HEK293T (cell line): ENCODE data around the gene XPO1.
"Not testable (repeated sequence)": the region's sequence is repeated elsewhere in the genome, so short reads cannot be mapped to it uniquely, and the experiment has no call there.

Experiments used
- CTCF ChIA-PET: fragments of 350-600 bp; formaldehyde crosslinking; extraction: SDS; loops from one replicate; lab custom pipeline; 2021; ENCODE audit warnings: antibody characterized with exemption, inconsistent platforms; lab: Yijun Ruan, JAX
- POLR2A ChIA-PET: fragments of 350-600 bp; formaldehyde crosslinking; extraction: SDS; loops from one replicate; lab custom pipeline; 2020; ENCODE audit warnings: antibody characterized with exemption, inconsistent platforms; lab: Yijun Ruan, JAX
- DNase-seq: peaks from one replicate; pipeline ENCODE4 v3.0.0; 2012; ENCODE audit warnings: mixed read lengths; ENCODE audit errors: extremely low spot score
- ARNT ChIP-seq: fragments of 450-650 bp; IDR thresholded peaks from 2 replicates; pipeline ENCODE4 v1.6.1; 2017; ENCODE audit warnings: mild to moderate bottlenecking
- BHLHE40 ChIP-seq: fragments of 450-650 bp; IDR thresholded peaks from 2 replicates; pipeline ENCODE4 v1.6.1; 2016; ENCODE audit warnings: mild to moderate bottlenecking, moderate library complexity, borderline replicate concordance
- CTBP1 ChIP-seq: fragments of 450-650 bp; IDR thresholded peaks from 2 replicates; pipeline ENCODE4 v1.6.1; 2016; ENCODE audit warnings: borderline replicate concordance
- FOXA1 ChIP-seq: fragments of 450-650 bp; IDR thresholded peaks from 2 replicates; pipeline ENCODE4 v1.6.1; 2016; ENCODE audit warnings: mild to moderate bottlenecking
- FOXK2 ChIP-seq: fragments of 450-650 bp; IDR thresholded peaks from 2 replicates; pipeline ENCODE4 v1.6.1; 2016; ENCODE audit warnings: mild to moderate bottlenecking
- FOXM1 ChIP-seq: fragments of 450-650 bp; IDR thresholded peaks from 2 replicates; pipeline ENCODE4 v1.6.1; 2017; ENCODE audit warnings: mild to moderate bottlenecking, borderline replicate concordance
- HDGF ChIP-seq: fragments of 450-650 bp; IDR thresholded peaks from 2 replicates; pipeline ENCODE4 v1.6.1; 2017; ENCODE audit warnings: antibody characterized with exemption, borderline replicate concordance
- L3MBTL2 ChIP-seq: fragments of 450-650 bp; conservative IDR thresholded peaks from 2 replicates; pipeline ENCODE4 v1.6.1; 2016; ENCODE audit warnings: mild to moderate bottlenecking
- LEF1 ChIP-seq: fragments of 450-650 bp; IDR thresholded peaks from 2 replicates; pipeline ENCODE4 v1.6.1; 2017; ENCODE audit warnings: mild to moderate bottlenecking, borderline replicate concordance
- NFRKB ChIP-seq: fragments of 450-650 bp; IDR thresholded peaks from 2 replicates; pipeline ENCODE4 v1.6.1; 2016; ENCODE audit warnings: mild to moderate bottlenecking, moderate library complexity
- SP1 ChIP-seq: fragments of 450-650 bp; IDR thresholded peaks from 2 replicates; pipeline ENCODE4 v1.6.1; 2017
- SUZ12 ChIP-seq: fragments of 450-650 bp; IDR thresholded peaks from 2 replicates; pipeline ENCODE4 v1.6.1; 2016; ENCODE audit warnings: mild to moderate bottlenecking
- TARDBP ChIP-seq: fragments of 450-650 bp; IDR thresholded peaks from 2 replicates; pipeline ENCODE4 v1.6.1; 2016
- ZNF384 ChIP-seq: fragments of 450-650 bp; IDR thresholded peaks from 2 replicates; pipeline ENCODE4 v1.6.1; 2016
- TF ChIP-seq, protein P1 (sequence below): fragments of 450-650 bp; IDR thresholded peaks from 2 replicates; pipeline ENCODE4 v1.6.1; 2016

XPO1 gene

DNA sequence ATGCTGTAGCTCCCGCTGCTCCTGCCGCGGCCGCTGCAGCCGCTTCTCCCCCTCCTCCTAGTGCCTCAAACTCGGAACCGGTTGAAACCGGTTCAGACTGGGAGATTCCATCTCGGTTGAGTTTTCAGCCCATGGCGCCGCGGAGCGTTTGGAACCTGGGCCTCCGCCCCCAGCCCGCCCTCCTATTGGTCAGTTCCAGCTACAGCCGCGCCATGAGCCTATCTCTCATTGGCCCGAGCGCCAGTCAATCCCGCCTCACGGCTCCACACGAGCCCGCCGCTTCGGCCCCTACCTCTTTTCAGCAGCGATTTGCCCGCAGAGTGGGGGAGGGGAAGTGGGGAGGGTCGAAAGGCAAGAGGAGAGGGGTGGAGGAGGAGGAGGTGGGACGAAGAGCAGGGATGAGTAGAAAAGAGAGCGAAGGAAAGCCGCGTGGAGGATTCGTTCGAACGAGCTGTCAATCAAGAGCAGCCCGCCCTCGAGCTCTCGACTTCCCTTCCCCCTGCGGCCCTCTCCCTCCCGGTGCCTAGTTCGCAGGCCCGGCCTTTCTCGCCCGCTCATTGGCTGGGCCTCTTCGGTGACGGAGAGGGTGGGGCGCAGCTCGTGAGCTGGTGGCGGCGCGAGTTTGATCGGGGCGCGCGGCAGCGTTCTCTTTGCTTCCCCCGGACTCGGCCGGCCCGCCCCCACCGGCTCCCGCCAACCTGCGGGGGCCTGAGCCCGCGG is at the start of gene XPO1:
Gene XPO1, minus strand, starts transcription at position 157 of the 720 bp plus-strand sequence. CDS start 4,459 bp downstream, outside the sequence.
- ChIA-PET POLR2A (interaction anchor here (0.6 to 2.6 kb wide), 21 partner anchors 8 to 225 kb away, joined by 3 to 13 read pairs (median 4); partner anchors contain the start of gene USP34), CTCF (no interaction called here)
- TF ChIP-seq, protein P1, sequence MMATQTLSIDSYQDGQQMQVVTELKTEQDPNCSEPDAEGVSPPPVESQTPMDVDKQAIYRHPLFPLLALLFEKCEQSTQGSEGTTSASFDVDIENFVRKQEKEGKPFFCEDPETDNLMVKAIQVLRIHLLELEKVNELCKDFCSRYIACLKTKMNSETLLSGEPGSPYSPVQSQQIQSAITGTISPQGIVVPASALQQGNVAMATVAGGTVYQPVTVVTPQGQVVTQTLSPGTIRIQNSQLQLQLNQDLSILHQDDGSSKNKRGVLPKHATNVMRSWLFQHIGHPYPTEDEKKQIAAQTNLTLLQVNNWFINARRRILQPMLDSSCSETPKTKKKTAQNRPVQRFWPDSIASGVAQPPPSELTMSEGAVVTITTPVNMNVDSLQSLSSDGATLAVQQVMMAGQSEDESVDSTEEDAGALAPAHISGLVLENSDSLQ: peak; percentile 100
- TF ChIP-seq LEF1: peak; percentile 86
- no peak for TF ChIP-seq TARDBP
- TF ChIP-seq HDGF: peak; percentile 23; the same call in 1 of the 2 replicates
- no peak for TF ChIP-seq FOXK2
- no peak for TF ChIP-seq CTBP1
- TF ChIP-seq BHLHE40: no peak
- no peak for TF ChIP-seq L3MBTL2
- peak; percentile 95 for DNase-seq

DNA sequence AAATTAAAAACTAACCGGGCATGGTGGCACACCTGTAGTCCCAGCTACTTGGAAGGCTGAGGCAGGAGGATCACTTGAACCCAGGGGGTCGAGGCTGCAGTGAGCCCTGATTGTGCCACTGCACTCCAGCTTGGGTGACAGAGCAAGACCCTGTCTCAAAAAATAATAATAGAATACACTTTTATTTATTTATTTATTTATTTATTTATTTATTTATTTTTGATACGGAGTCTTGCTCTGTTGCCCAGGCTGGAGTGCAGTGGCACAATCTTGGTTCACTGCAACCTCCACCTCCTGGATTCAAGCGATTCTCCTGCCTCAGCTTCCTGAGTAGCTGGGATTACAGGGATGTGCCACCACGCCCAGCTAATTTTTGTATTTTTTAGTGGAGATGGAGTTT is 48.8 kb upstream of the XPO1 start:
- not testable (repeated sequence) for DNase-seq

GRCh38 chr2:61585383-61585782 is 47.2 kb upstream of the XPO1 start:
- ChIA-PET POLR2A (no interaction called here), CTCF (interaction anchor here (0.6 kb wide), 1 partner anchor 30 kb away, joined by 3 read pairs; no protein-coding TSS in a partner anchor)
- no peak for DNase-seq
- no peak for TF ChIP-seq NFRKB
- no peak for TF ChIP-seq SUZ12
- no peak for TF ChIP-seq ZNF384
- TF ChIP-seq, protein P1: no peak

More for the DNA sequence above, 48.8 kb upstream of the XPO1 start:
- POLR2A ChIA-PET, CTCF ChIA-PET: not testable (repeated sequence)

DNA sequence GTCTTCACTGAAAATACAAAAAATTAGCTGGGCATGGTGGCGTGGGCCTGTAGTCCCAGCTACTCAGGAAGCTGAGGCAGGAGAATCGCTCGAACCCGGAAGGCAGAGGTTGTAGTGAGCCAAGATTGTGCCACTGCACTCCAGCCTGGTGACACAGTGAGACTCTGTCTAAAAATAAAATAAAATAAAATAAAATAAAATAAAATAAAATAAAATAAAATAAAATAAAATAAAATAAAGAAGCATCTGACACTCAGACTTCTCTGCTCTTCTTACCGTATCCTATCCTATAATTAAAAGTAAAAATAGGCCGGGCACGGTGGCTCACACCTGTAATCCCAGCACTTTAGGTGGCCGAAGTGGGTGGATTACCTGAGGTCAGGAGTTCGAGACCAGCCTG is 46.2 kb upstream of the XPO1 start:
- CTCF ChIA-PET, POLR2A ChIA-PET, DNase-seq: not testable (repeated sequence)

- ChIA-PET CTCF (no interaction called here), POLR2A (no interaction called here)
- no peak for DNase-seq
- no peak for TF ChIP-seq SUZ12
- no peak for TF ChIP-seq SP1
- no peak for TF ChIP-seq CTBP1
- TF ChIP-seq TARDBP: no peak
- no peak for TF ChIP-seq BHLHE40
- TF ChIP-seq FOXM1: no peak
- TF ChIP-seq ZNF384: no peak
- no peak for TF ChIP-seq LEF1
- TF ChIP-seq NFRKB: no peak
- no peak for TF ChIP-seq HDGF
- TF ChIP-seq FOXK2: no peak
- no peak for TF ChIP-seq FOXA1
- TF ChIP-seq ARNT: no peak
- no peak for TF ChIP-seq L3MBTL2
Observed at GRCh38 chr2:61582165-61582564, 44.0 kb upstream of the XPO1 start.

- TF ChIP-seq ZNF384: no peak
- DNase-seq: no peak
- ChIA-PET CTCF (no interaction called here), POLR2A (no interaction called here)
Observed at GRCh38 chr2:61581716-61582115, 43.6 kb upstream of the XPO1 start.

- DNase-seq: no peak
- CTCF ChIA-PET: interaction anchor here (0.6 kb wide), 1 partner anchor 54 kb away, joined by 3 read pairs; no protein-coding TSS in a partner anchor
- POLR2A ChIA-PET: no interaction called here
- TF ChIP-seq, protein P1: peak; percentile 49; the same call in 1 of the 2 replicates
- TF ChIP-seq BHLHE40: no peak
- TF ChIP-seq ZNF384: no peak
Observed at GRCh38 chr2:61575447-61575859, 37.3 kb upstream of the XPO1 start.

DNA sequence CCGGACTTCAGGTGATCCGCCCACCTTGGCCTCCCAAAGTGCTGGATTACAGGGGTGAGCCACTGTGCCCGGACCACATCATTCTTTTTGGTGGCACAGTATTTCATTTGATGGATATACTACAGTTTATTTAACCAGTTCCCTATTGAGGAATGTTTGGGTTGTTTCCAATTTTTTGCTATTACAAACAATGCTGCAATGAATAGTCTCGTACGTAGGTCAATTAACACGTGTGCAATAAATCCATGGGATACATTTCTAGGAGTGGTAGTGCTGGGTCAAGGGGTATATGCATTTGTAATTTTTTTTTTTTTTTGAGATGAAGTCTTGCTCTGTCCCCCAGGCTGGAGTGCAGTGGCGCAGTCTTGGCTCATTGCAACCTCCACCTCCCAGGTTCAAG is 28.4 kb upstream of the XPO1 start:
- POLR2A ChIA-PET: no interaction called here
- TF ChIP-seq HDGF (no peak), FOXA1 (no peak), CTBP1 (no peak), LEF1 (no peak), ARNT (no peak), NFRKB (no peak), SUZ12 (no peak), FOXM1 (no peak), SP1 (no peak), L3MBTL2 (no peak)
- TF ChIP-seq, protein P1: no peak
- DNase-seq: no peak
- CTCF ChIA-PET: no interaction called here
